Hepatic stellate cell (primary cell): ENCODE results near the gene RTP1.
"Not testable (repeated sequence)": the region's sequence is repeated elsewhere in the genome, so short reads cannot be mapped to it uniquely, and the experiment has no call there.

Source experiments
- DNase-seq: peaks from one replicate; pipeline ENCODE4 v3.0.0; 2011; ENCODE audit warnings: low spot score

Gene RTP1

GRCh38 chr3:187198490-187198889 is 1.2 kb downstream of the RTP1 start:
- no peak for DNase-seq

GRCh38 chr3:187199463-187200050 is 2.3 kb downstream of the RTP1 start:
- DNase-seq, result not testable (repeated sequence)

GRCh38 chr3:187205683-187206082 is 8.4 kb downstream of the RTP1 start:
- no peak for DNase-seq

- DNase-seq, result no peak
These were observed 9.8 kb downstream of the RTP1 start for GRCh38 chr3:187207062-187207461.

DNA sequence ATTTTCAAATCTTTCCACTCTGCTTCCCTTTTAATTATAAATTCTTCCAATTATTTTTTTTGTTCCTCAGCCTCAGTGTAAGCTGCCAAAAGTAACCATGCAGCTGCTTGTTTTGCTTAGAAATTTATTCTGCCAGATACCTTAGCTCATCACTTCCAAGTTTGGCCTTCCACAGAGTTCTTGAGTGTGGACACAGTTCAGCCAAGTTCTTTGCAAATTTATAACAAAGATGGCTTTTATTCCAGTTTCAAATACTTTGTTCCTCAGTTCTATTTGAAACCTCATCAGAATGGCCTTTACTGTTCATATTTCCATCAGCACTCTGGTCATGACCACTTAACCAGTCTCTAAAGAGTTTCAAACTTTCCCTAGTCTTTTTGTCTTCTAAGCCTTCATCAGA is 10.3 kb downstream of the RTP1 start:
- no peak for DNase-seq

DNA sequence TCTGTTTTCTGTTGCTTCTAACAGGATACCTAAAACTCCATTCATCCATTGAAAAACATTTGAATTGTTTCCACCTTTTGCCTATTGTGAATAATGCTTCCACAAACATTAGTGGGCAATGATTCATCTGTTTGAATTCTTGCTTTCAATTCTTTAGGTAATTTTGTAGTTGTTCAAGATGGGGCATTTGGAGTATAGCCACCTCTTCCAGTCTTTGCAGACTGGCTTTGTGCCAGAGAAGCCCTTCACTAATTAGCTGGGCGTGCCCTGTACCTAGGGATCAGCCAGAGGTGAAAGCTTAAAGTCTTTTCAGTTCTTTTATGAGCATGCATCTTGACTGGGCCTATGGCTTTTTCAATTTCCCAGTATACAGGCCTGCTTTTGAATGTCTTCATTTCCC is 10.9 kb downstream of the RTP1 start:
- no peak for DNase-seq

- DNase-seq, result no peak
These were observed 12.2 kb downstream of the RTP1 start for GRCh38 chr3:187209491-187209890.

- DNase-seq, result no peak
These were observed 12.8 kb downstream of the RTP1 start for GRCh38 chr3:187210091-187210490.

GRCh38 chr3:187210545-187211327 is 13.4 kb downstream of the RTP1 start:
- peak; percentile 78 for DNase-seq

DNA sequence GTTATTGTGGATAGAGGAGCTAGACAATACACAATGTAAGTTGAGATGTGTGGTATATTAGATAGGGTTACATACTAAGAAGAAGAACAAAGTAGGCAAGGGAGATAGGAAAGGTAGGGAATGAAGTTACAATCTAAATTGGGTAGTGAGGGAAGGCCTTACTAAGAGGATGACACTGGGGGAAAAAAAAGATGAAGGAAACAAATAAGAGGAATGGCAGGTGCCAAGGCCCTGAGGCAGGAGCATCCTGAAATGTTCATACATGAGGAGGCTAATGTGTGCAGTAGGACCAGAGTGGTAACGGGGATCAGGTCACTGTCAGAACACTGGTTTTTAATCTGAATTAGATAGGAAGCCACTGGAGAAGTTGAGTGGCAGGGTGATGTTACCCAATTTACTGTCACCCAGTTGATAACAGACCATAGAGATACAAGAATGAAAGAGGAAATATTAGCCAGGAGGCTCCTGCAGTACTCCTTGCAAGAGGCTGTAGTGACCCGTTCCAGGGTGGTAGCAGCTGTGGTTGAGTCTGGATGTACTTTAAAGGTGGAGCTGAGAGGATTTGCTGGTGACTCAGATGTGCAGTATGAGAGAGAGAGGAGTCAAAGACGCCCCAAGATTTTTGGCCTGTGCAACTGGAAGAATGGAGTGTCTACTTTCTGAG is 14.4 kb downstream of the RTP1 start:
- DNase-seq, result no peak

GRCh38 chr3:187212196-187212545 is 14.9 kb downstream of the RTP1 start:
- DNase-seq, result no peak

- DNase-seq, result no peak
These were observed 15.4 kb downstream of the RTP1 start for GRCh38 chr3:187212705-187213104.

DNA sequence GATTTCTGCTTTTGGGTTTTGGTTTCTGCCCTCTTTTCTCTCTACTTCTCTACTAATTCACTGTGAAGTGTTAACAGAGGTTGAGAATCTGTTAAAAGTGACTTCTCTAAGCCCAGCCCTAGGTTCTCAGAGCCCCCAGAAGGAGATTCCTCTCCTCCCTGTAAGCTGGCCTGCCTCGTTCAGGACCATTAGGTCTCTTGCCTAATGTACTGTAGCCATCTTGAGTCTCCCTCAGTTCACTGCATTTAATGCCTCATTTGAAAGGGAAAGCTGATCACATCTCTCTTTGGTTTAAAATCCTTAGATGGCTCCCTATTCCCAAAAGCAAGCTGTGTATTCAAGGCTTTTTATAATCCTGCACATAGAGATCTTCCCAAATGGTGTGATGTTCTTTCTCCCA is 16.3 kb downstream of the RTP1 start:
- DNase-seq, result no peak

- DNase-seq, result no peak
These were observed 18.2 kb downstream of the RTP1 start for GRCh38 chr3:187215460-187215859.

GRCh38 chr3:187222801-187223200 is 25.5 kb downstream of the RTP1 start:
- DNase-seq, result no peak

GRCh38 chr3:187223799-187224198 is 26.5 kb downstream of the RTP1 start:
- peak; percentile 32 for DNase-seq

GRCh38 chr3:187227658-187228258 is 30.5 kb downstream of the RTP1 start:
- DNase-seq, result peak; percentile 91

- no peak for DNase-seq
These were observed 31.5 kb downstream of the RTP1 start for GRCh38 chr3:187228740-187229139.

DNA sequence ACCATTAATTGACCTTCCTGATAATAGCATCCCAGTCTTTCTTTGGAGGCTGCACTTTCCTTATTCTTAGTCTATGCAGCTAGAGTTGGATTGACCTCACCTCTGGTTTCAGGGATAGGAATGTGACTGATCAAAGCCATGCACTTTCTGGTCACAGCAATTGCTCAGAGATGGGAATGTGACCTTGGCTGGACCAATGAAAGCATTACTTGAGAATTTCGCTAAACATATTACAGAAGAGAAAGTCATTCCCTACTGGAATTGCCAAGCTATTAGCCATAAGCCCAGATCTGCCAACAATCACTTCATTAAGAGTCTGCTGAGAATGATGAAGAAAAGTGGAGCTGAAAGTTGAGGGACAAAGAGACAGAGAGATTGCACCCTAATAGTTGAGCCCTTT is 32.7 kb downstream of the RTP1 start:
- no peak for DNase-seq

DNA sequence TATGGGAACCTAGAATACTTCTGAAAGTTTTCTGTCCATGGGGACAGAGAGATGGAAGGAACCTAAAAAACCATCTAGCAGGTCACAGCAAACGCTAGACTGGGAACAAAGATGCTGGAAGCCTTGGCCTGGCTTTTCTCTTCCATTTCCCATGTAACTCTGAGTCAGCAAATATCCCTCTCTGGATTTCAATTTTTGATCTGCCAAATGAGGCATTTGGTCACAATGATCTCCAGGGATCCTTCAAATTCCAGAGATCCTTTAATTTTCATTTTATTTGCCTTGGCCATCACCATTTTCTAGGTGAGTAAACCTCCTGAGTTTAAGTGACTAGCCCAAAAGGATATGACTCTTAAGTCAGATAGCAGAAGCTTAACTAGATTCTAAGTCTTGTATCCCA is 39.7 kb downstream of the RTP1 start:
- DNase-seq, result no peak

DNA sequence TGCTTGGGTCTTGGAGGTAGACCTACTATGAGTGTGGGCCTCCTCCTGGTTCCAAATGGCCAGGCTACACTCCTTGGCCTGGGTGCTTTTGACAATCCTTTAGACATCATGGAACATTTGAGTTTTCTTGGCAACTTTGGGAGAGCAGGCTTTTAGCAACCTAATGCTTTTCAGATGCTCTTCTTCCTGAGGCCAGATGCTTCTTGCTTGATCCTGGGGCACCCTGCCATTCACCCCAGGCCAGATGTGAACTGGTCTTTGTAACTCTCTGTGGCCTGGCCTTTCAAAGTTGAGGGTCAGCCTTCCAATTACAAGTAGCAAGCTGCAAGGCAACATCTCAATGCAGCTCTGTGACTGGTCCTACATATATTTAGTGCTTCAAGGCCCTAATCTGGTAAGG is 40.5 kb downstream of the RTP1 start:
- DNase-seq, result no peak

- no peak for DNase-seq
These were observed 41.0 kb downstream of the RTP1 start for GRCh38 chr3:187238239-187238638.

GRCh38 chr3:187238835-187239234 is 41.5 kb downstream of the RTP1 start:
- DNase-seq, result peak; percentile 61
